K562 (cell line): Measurements from ENCODE around the gene HPS5. TPM values are rescaled to one million over a fixed set of nuclear protein-coding genes. Genes with fewer than 3 reads are reported as not detected.

Experiments used
- ATF7 ChIP-seq: fragments of 450-650 bp; IDR thresholded peaks from 2 replicates; pipeline ENCODE4 v1.7.1; 2014; ENCODE audit warnings: mild to moderate bottlenecking, moderate library complexity
- DACH1 ChIP-seq: fragments of 450-650 bp; IDR thresholded peaks from 2 replicates; pipeline ENCODE4 v1.6.1; 2018; ENCODE audit not compliant: partially characterized antibody
- EWSR1 ChIP-seq: fragments of 450-650 bp; IDR thresholded peaks from 2 replicates; pipeline ENCODE4 v1.6.1; 2018; ENCODE audit warnings: borderline replicate concordance, mild to moderate bottlenecking, low read depth, moderate library complexity; ENCODE audit not compliant: partially characterized antibody
- HMG20B ChIP-seq: fragments of 250-450 bp; sonication (Bioruptor Pico); IDR thresholded peaks from 2 replicates; pipeline ENCODE4 v1.5.0; 2021; ENCODE audit warnings: mild to moderate bottlenecking
- IRF2 ChIP-seq: sonication (generic); formaldehyde crosslinking; IDR thresholded peaks from 2 replicates; pipeline ENCODE4 v1.8.1; 2022; ENCODE audit warnings: mild to moderate bottlenecking, missing genetic modification reagents
- NFE2L1 ChIP-seq: fragments of 450-650 bp; IDR thresholded peaks from 2 replicates; pipeline ENCODE4 v1.6.1; 2016; ENCODE audit warnings: missing genetic modification characterization, low read depth, mild to moderate bottlenecking, missing compliant biosample characterization, moderate library complexity, borderline replicate concordance
- NR1H2 ChIP-seq: sonication (generic); formaldehyde crosslinking; IDR thresholded peaks from 2 replicates; pipeline ENCODE4 v1.4.0; 2020; ENCODE audit warnings: mild to moderate bottlenecking, missing genetic modification reagents
- TCF7L2 ChIP-seq: fragments of 150-350 bp; IDR thresholded peaks from 2 replicates; pipeline ENCODE4 v1.6.1; 2016; ENCODE audit warnings: low read depth, mild to moderate bottlenecking, low read length, moderate library complexity
- TOE1 ChIP-seq, 2 experiments: fragments of 450-650 bp in 1 of 2; sonication (generic) in 1 of 2; formaldehyde crosslinking in 1 of 2; IDR thresholded peaks; 2 replicates each; pipeline versions ENCODE4 v1.7.1 to v1.8.0; 2016 to 2022; ENCODE audit warnings: borderline replicate concordance in 2 of 2, mild to moderate bottlenecking in 2 of 2, antibody characterized with exemption in 1 of 2, inconsistent platforms in 1 of 2, low read depth in 1 of 2, missing genetic modification reagents in 1 of 2, moderate library complexity in 1 of 2
- TSC22D4 ChIP-seq: fragments of 450-650 bp; IDR thresholded peaks from 2 replicates; pipeline ENCODE4 v1.6.1; 2016; ENCODE audit warnings: missing genetic modification characterization, missing biosample characterization, control low read depth
- ZNF445 ChIP-seq: fragments of 250-450 bp; sonication (Bioruptor Pico); IDR thresholded peaks from 2 replicates; pipeline ENCODE4 v1.4.0; 2020; ENCODE audit warnings: low read depth, mild to moderate bottlenecking, moderate library complexity
- ZNF583 ChIP-seq: fragments of 250-450 bp; sonication (Bioruptor Pico); IDR thresholded peaks from 2 replicates; pipeline ENCODE4 v1.4.0; 2020
- ZZZ3 ChIP-seq: fragments of 450-650 bp; IDR thresholded peaks from 2 replicates; pipeline ENCODE4 v1.6.1; 2016; ENCODE audit warnings: antibody characterized with exemption, mild to moderate bottlenecking, moderate library complexity
- polyA plus RNA-seq, 8 experiments: library from polyadenylated mRNA; depleted of rRNA in 4 of 8; stranded (reverse) in 5 of 8; unstranded in 3 of 8; fragments of >200 nt; fragmentation: Nextera tagmentation in 2 of 8; fragmentation: Illumina TruSeq in 1 of 8; extraction: Ambion mirVana in 2 of 8; extraction: Trizol in 1 of 8; gene quantifications; 2 replicates each; pipeline versions ENCODE4 v1.2.1 to v1.2.3, GENCODE V29; 2011 to 2014; ENCODE audit warnings: inconsistent platforms in 1 of 8, missing spikeins in 1 of 8
- total RNA-seq, 7 experiments: library from RNA; depleted of rRNA in 6 of 7; stranded (reverse); fragments of >200 nt in 6 of 7; fragmentation: Illumina TruSeq in 2 of 7; extraction: Trizol in 2 of 7; gene quantifications; 2 replicates each; pipeline versions ENCODE4 v1.2.1 to v1.2.3, GENCODE V29; 2011 to 2021; ENCODE audit warnings: low replicate concordance in 1 of 7
- TF ChIP-seq, protein P1 (sequence below): fragments of 450-650 bp; IDR thresholded peaks from 2 replicates; pipeline ENCODE4 v1.6.1; 2016; ENCODE audit warnings: low read depth
- TF ChIP-seq, protein P2 (sequence below): fragments of 250-450 bp; sonication (Bioruptor Pico); IDR thresholded peaks from 2 replicates; pipeline ENCODE4 v1.5.0; 2020; ENCODE audit warnings: mild to moderate bottlenecking, borderline replicate concordance

HPS5 gene
- total and polyA plus RNA-seq, 9 of the 15 experiments (the other 6 are each of a cell fraction or from before 2014, with no cell fraction given): 12.2 to 28.1 (median 16.8) TPM

DNA sequence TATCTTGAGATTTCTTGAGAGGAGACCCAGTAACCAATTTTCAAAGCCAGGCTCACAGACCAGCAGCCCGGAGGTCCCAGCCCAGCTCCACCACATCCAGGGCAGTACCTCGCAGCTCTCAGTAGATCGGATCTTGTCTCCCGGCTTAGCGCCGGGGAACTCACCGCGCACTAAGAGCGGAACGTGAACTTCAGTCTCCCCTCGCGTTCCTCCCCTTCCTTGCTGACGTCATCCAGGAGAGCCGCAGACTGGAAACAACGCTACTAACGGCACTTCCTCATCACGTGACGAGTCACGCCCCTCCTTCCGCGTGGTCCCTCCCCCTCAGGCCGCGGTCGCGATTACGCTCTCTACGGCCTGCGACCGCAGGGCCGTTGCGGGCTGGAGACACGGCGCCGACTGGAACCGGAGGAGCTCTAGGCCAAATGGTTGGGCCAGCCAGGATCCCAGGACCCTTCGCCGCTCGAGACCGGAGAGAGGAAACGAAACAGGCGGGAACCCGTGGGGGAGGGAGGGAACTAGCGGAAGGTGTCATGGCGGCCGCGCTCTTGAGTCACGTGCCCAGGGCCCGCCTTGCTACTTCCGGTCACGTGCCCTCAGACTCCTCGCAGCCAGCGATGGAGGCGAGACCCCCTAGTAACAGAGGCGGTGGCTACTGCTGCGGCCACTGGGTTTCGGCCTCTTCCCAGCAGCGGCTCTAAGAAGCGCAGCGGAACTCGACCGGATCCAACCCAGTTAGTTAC lies at the start of gene HPS5, which contains the start of gene GTF2H1 (continued):
- TF ChIP-seq, protein P1, sequence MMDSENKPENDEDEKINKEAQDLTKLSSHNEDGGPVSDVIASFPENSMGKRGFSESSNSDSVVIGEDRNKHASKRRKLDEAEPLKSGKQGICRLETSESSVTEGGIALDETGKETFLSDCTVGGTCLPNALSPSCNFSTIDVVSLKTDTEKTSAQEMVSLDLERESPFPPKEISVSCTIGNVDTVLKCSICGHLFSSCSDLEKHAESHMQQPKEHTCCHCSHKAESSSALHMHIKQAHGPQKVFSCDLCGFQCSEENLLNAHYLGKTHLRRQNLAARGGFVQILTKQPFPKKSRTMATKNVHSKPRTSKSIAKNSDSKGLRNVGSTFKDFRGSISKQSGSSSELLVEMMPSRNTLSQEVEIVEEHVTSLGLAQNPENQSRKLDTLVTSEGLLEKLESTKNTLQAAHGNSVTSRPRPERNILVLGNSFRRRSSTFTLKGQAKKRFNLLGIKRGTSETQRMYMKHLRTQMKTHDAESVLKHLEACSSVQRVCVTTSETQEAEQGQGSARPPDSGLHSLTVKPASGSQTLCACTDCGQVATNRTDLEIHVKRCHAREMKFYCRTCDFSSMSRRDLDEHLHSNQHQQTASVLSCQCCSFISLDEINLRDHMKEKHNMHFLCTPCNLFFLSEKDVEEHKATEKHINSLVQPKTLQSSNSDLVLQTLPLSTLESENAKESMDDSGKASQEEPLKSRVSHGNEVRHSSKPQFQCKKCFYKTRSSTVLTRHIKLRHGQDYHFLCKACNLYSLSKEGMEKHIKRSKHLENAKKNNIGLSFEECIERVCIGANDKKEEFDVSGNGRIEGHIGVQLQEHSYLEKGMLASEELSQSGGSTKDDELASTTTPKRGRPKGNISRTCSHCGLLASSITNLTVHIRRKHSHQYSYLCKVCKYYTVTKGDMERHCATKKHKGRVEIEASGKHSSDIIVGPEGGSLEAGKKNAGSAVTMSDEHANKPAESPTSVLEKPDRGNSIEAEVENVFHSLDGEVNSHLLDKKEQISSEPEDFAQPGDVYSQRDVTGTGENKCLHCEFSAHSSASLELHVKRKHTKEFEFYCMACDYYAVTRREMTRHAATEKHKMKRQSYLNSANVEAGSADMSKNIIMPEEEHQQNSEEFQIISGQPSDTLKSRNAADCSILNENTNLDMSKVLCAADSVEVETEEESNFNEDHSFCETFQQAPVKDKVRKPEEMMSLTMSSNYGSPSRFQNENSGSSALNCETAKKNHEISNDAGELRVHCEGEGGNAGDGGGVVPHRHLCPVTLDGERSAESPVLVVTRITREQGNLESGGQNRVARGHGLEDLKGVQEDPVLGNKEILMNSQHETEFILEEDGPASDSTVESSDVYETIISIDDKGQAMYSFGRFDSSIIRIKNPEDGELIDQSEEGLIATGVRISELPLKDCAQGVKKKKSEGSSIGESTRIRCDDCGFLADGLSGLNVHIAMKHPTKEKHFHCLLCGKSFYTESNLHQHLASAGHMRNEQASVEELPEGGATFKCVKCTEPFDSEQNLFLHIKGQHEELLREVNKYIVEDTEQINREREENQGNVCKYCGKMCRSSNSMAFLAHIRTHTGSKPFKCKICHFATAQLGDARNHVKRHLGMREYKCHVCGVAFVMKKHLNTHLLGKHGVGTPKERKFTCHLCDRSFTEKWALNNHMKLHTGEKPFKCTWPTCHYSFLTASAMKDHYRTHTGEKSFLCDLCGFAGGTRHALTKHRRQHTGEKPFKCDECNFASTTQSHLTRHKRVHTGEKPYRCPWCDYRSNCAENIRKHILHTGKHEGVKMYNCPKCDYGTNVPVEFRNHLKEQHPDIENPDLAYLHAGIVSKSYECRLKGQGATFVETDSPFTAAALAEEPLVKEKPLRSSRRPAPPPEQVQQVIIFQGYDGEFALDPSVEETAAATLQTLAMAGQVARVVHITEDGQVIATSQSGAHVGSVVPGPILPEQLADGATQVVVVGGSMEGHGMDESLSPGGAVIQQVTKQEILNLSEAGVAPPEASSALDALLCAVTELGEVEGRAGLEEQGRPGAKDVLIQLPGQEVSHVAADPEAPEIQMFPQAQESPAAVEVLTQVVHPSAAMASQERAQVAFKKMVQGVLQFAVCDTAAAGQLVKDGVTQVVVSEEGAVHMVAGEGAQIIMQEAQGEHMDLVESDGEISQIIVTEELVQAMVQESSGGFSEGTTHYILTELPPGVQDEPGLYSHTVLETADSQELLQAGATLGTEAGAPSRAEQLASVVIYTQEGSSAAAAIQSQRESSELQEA: no peak
- TF ChIP-seq TOE1 (IDR thresholded peaks at IDR 0.05; ENCODE audit: borderline replicate concordance) (peak; percentile 100), TOE1 (CRISPR knock-in tag; IDR thresholded peaks at IDR 0.05; ENCODE audit: borderline replicate concordance, low read depth) (0 out of 2 replicates have a peak, but pooled peaks have one; percentile 44), NR1H2 (no peak; the same call in 1 of the 2 replicates), EWSR1 (no peak), ZZZ3 (no peak), ATF7 (peak; percentile 99), ZNF445 (CRISPR knock-in tag) (no peak), HMG20B (no peak), TCF7L2 (no peak), DACH1 (no peak), NFE2L1 (tag) (no peak), ZNF583 (CRISPR knock-in tag) (no peak), TSC22D4 (tag) (no peak), IRF2 (CRISPR knock-in tag) (no peak)
- TF ChIP-seq, protein P2, sequence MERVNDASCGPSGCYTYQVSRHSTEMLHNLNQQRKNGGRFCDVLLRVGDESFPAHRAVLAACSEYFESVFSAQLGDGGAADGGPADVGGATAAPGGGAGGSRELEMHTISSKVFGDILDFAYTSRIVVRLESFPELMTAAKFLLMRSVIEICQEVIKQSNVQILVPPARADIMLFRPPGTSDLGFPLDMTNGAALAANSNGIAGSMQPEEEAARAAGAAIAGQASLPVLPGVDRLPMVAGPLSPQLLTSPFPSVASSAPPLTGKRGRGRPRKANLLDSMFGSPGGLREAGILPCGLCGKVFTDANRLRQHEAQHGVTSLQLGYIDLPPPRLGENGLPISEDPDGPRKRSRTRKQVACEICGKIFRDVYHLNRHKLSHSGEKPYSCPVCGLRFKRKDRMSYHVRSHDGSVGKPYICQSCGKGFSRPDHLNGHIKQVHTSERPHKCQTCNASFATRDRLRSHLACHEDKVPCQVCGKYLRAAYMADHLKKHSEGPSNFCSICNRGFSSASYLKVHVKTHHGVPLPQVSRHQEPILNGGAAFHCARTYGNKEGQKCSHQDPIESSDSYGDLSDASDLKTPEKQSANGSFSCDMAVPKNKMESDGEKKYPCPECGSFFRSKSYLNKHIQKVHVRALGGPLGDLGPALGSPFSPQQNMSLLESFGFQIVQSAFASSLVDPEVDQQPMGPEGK (CRISPR knock-in tag): 0 out of 2 replicates have a peak, but pooled peaks have one; percentile 9
